ENCODE results near the gene EXOSC9. TPM values are rescaled to one million over a fixed set of nuclear protein-coding genes. Genes with fewer than 3 reads are reported as not detected.

The EXOSC9 gene
- total and polyA plus RNA-seq, 4 donors: 5.3 to 20.0 (median 10.0) TPM

GRCh38 chr4:121811122-121811521, 10.0 kb downstream of the EXOSC9 start:
- no peaks in the 10 kb centered on the region for H3K27me3 ChIP-seq (ENCODE audit: control insufficient read depth in 4 of 4, insufficient read depth in 4 of 4, low read length in 3 of 4)
- H3K9me3 ChIP-seq (ENCODE audit: control insufficient read depth in 4 of 4, low read length in 3 of 4): no peaks in the 10 kb centered on the region
- H3K4me3 ChIP-seq (ENCODE audit: low read depth in 1 of 3, low read length in 3 of 3): no peak overlapping the region
- H3K9ac ChIP-seq (ENCODE audit: low read depth in 1 of 2, low read length in 2 of 2): no peak overlapping the region
- DNase-seq (ENCODE audit: low spot score): no peak
- TF ChIP-seq ATF3 (IDR thresholded peaks at IDR 0.05): no peak
- no peak for TF ChIP-seq EGR1 (IDR thresholded peaks at IDR 0.05; ENCODE audit: low read depth in 2 of 2)
- TF ChIP-seq NR2F2 (IDR thresholded peaks at IDR 0.05): no peak
- no peak for TF ChIP-seq ZBTB33 (IDR thresholded peaks at IDR 0.05)
- no peak for TF ChIP-seq HNF4G (IDR thresholded peaks at IDR 0.05)
- no peak for TF ChIP-seq FOXA2 (IDR thresholded peaks at IDR 0.05)
- no peak for TF ChIP-seq YY1 (IDR thresholded peaks at IDR 0.05)
- no peak for TF ChIP-seq HNF4A (conservative IDR thresholded peaks at IDR 0.05)
- no peak for TF ChIP-seq CTCF (IDR thresholded peaks at IDR 0.05; ENCODE audit: low read depth, low read length, missing input control)
- no peak for TF ChIP-seq RAD21 (IDR thresholded peaks at IDR 0.05)
- no peak for TF ChIP-seq SP1 (IDR thresholded peaks at IDR 0.05)
- TF ChIP-seq RXRA (IDR thresholded peaks at IDR 0.05): no peak
- TF ChIP-seq, protein P1, sequence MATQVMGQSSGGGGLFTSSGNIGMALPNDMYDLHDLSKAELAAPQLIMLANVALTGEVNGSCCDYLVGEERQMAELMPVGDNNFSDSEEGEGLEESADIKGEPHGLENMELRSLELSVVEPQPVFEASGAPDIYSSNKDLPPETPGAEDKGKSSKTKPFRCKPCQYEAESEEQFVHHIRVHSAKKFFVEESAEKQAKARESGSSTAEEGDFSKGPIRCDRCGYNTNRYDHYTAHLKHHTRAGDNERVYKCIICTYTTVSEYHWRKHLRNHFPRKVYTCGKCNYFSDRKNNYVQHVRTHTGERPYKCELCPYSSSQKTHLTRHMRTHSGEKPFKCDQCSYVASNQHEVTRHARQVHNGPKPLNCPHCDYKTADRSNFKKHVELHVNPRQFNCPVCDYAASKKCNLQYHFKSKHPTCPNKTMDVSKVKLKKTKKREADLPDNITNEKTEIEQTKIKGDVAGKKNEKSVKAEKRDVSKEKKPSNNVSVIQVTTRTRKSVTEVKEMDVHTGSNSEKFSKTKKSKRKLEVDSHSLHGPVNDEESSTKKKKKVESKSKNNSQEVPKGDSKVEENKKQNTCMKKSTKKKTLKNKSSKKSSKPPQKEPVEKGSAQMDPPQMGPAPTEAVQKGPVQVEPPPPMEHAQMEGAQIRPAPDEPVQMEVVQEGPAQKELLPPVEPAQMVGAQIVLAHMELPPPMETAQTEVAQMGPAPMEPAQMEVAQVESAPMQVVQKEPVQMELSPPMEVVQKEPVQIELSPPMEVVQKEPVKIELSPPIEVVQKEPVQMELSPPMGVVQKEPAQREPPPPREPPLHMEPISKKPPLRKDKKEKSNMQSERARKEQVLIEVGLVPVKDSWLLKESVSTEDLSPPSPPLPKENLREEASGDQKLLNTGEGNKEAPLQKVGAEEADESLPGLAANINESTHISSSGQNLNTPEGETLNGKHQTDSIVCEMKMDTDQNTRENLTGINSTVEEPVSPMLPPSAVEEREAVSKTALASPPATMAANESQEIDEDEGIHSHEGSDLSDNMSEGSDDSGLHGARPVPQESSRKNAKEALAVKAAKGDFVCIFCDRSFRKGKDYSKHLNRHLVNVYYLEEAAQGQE (IDR thresholded peaks at IDR 0.05): no peak
- H3K36me3 ChIP-seq (ENCODE audit: control insufficient read depth in 4 of 4, insufficient read depth in 3 of 4, low read depth in 1 of 4, low read length in 3 of 4): peaks cover 3 to 78% (median 58%) of the 10 kb centered on the region in 4 donors
- no peak overlapping the region for H3K27ac ChIP-seq (ENCODE audit: low read depth in 1 of 2, low read length in 2 of 2)
- no peaks in the 10 kb centered on the region for H3K4me1 ChIP-seq (ENCODE audit: control insufficient read depth in 4 of 4, insufficient read depth in 4 of 4, low read length in 3 of 4)

GRCh38 chr4:121814756-121815155, 13.6 kb downstream of the EXOSC9 start:
- TF ChIP-seq FOXA1 (IDR thresholded peaks at IDR 0.05): no peak
- no peak for DNase-seq (ENCODE audit: low spot score)
- no peaks in the 10 kb centered on the region for H3K27me3 ChIP-seq (ENCODE audit: control insufficient read depth in 4 of 4, insufficient read depth in 4 of 4, low read length in 3 of 4)
- no peak overlapping the region for H3K4me3 ChIP-seq (ENCODE audit: low read depth in 1 of 3, low read length in 3 of 3)
- no peaks in the 10 kb centered on the region for H3K9me3 ChIP-seq (ENCODE audit: control insufficient read depth in 4 of 4, low read length in 3 of 4)
- 97% methylated on average over 2 of the region's 2 CpGs for WGBS
- H3K4me1 ChIP-seq (ENCODE audit: control insufficient read depth in 4 of 4, insufficient read depth in 4 of 4, low read length in 3 of 4): no peaks in the 10 kb centered on the region
- no peak overlapping the region for H3K9ac ChIP-seq (ENCODE audit: low read depth in 1 of 2, low read length in 2 of 2)
- no peak overlapping the region for H3K27ac ChIP-seq (ENCODE audit: low read depth in 1 of 2, low read length in 2 of 2)
- peaks cover 3 to 58% (median 47%) of the 10 kb centered on the region in 4 donors for H3K36me3 ChIP-seq (ENCODE audit: control insufficient read depth in 4 of 4, insufficient read depth in 3 of 4, low read depth in 1 of 4, low read length in 3 of 4)
